Measurements from ENCODE around the gene EDNRA.

EDNRA gene

GRCh38 chr4:147539959-147540358 lies 59.1 kb downstream of the EDNRA start:
- no peaks in the 10 kb centered on the region for H3K9me3 ChIP-seq (ENCODE audit: control insufficient read depth, insufficient read depth, low read length)
- H3K27me3 ChIP-seq (ENCODE audit: control insufficient read depth, low read length) = no peaks in the 10 kb centered on the region
- no peaks in the 10 kb centered on the region for H3K9me2 ChIP-seq (replicated peaks; ENCODE audit: control insufficient read depth, low read length)
- H4K20me1 ChIP-seq (ENCODE audit: control insufficient read depth, insufficient read depth, low read depth, low read length) = no peaks in the 10 kb centered on the region
- H3F3A ChIP-seq (ENCODE audit: control insufficient read depth, insufficient read depth) = no peaks in the 10 kb centered on the region
- TF ChIP-seq EZH2phosphoT487 (IDR thresholded peaks at IDR 0.05; ENCODE audit: borderline replicate concordance, low read length) = no peak
- TF ChIP-seq CTCF (IDR thresholded peaks at IDR 0.05; ENCODE audit: low read depth, low read length, poor library complexity, severe bottlenecking) = no peak
- no peak overlapping the region for H3K4me3 ChIP-seq (ENCODE audit: low read length)
- H3K4me1 ChIP-seq (ENCODE audit: control insufficient read depth, low read length) = no peaks in the 10 kb centered on the region
- H3K36me3 ChIP-seq (ENCODE audit: control insufficient read depth, low read length) = no peaks in the 10 kb centered on the region
- no peaks in the 10 kb centered on the region for H3K79me2 ChIP-seq (ENCODE audit: control insufficient read depth, low read length)
- H3K4me2 ChIP-seq (ENCODE audit: low read length) = no peak overlapping the region
- no peak overlapping the region for H3K27ac ChIP-seq (ENCODE audit: low read depth, low read length)

GRCh38 chr4:147542229-147542990 lies 61.5 kb downstream of the EDNRA start:
- no peaks in the 10 kb centered on the region for H3K9me2 ChIP-seq (replicated peaks; ENCODE audit: control insufficient read depth, low read length)
- no peaks in the 10 kb centered on the region for H3K27me3 ChIP-seq (ENCODE audit: control insufficient read depth, low read length)
- TF ChIP-seq EZH2phosphoT487 (IDR thresholded peaks at IDR 0.05; ENCODE audit: borderline replicate concordance, low read length) (no peak), CTCF (IDR thresholded peaks at IDR 0.05; ENCODE audit: low read depth, low read length, poor library complexity, severe bottlenecking) (no peak)
- H3K79me2 ChIP-seq (ENCODE audit: control insufficient read depth, low read length) = no peaks in the 10 kb centered on the region
- H4K20me1 ChIP-seq (ENCODE audit: control insufficient read depth, insufficient read depth, low read depth, low read length) = no peaks in the 10 kb centered on the region
- H3K4me2 ChIP-seq (ENCODE audit: low read length) = no peak overlapping the region
- no peaks in the 10 kb centered on the region for H3K4me1 ChIP-seq (ENCODE audit: control insufficient read depth, low read length)
- no peak overlapping the region for H3K27ac ChIP-seq (ENCODE audit: low read depth, low read length)
- H3K9me3 ChIP-seq (ENCODE audit: control insufficient read depth, insufficient read depth, low read length) = no peaks in the 10 kb centered on the region
- no peak overlapping the region for H3K4me3 ChIP-seq (ENCODE audit: low read length)
- H3K36me3 ChIP-seq (ENCODE audit: control insufficient read depth, low read length) = no peaks in the 10 kb centered on the region
- no peaks in the 10 kb centered on the region for H3F3A ChIP-seq (ENCODE audit: control insufficient read depth, insufficient read depth)

GRCh38 chr4:147543034-147543433 lies 62.1 kb downstream of the EDNRA start:
- H4K20me1 ChIP-seq (ENCODE audit: control insufficient read depth, insufficient read depth, low read depth, low read length) = no peaks in the 10 kb centered on the region
- no peak for TF ChIP-seq EZH2phosphoT487 (IDR thresholded peaks at IDR 0.05; ENCODE audit: borderline replicate concordance, low read length)
- TF ChIP-seq CTCF (IDR thresholded peaks at IDR 0.05; ENCODE audit: low read depth, low read length, poor library complexity, severe bottlenecking) = no peak
- no peaks in the 10 kb centered on the region for H3K9me2 ChIP-seq (replicated peaks; ENCODE audit: control insufficient read depth, low read length)

More at GRCh38 chr4:147543034-147543433, 62.1 kb downstream of the EDNRA start:
- no peak overlapping the region for H3K27ac ChIP-seq (ENCODE audit: low read depth, low read length)
- no peaks in the 10 kb centered on the region for H3K27me3 ChIP-seq (ENCODE audit: control insufficient read depth, low read length)
- no peak overlapping the region for H3K4me2 ChIP-seq (ENCODE audit: low read length)
- H3K9me3 ChIP-seq (ENCODE audit: control insufficient read depth, insufficient read depth, low read length) = no peaks in the 10 kb centered on the region
- H3K4me1 ChIP-seq (ENCODE audit: control insufficient read depth, low read length) = no peaks in the 10 kb centered on the region
- no peaks in the 10 kb centered on the region for H3F3A ChIP-seq (ENCODE audit: control insufficient read depth, insufficient read depth)
- H3K79me2 ChIP-seq (ENCODE audit: control insufficient read depth, low read length) = no peaks in the 10 kb centered on the region
- no peaks in the 10 kb centered on the region for H3K36me3 ChIP-seq (ENCODE audit: control insufficient read depth, low read length)
- H3K4me3 ChIP-seq (ENCODE audit: low read length) = no peak overlapping the region
